ENCODE results near the gene APMAP.

- TF ChIP-seq, protein P1, sequence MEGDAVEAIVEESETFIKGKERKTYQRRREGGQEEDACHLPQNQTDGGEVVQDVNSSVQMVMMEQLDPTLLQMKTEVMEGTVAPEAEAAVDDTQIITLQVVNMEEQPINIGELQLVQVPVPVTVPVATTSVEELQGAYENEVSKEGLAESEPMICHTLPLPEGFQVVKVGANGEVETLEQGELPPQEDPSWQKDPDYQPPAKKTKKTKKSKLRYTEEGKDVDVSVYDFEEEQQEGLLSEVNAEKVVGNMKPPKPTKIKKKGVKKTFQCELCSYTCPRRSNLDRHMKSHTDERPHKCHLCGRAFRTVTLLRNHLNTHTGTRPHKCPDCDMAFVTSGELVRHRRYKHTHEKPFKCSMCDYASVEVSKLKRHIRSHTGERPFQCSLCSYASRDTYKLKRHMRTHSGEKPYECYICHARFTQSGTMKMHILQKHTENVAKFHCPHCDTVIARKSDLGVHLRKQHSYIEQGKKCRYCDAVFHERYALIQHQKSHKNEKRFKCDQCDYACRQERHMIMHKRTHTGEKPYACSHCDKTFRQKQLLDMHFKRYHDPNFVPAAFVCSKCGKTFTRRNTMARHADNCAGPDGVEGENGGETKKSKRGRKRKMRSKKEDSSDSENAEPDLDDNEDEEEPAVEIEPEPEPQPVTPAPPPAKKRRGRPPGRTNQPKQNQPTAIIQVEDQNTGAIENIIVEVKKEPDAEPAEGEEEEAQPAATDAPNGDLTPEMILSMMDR (IDR thresholded peaks at IDR 0.05; ENCODE audit: low read depth, low read length): no peak
- TF ChIP-seq EZH2phosphoT487 (IDR thresholded peaks at IDR 0.05; ENCODE audit: low read depth): no peak
Observed at GRCh38 chr20:25041813-25042530, 49.4 kb upstream of the APMAP start.

Data from OCI-LY3 (cell line).